ENCODE data around the gene SF1.

The SF1 gene

DNA sequence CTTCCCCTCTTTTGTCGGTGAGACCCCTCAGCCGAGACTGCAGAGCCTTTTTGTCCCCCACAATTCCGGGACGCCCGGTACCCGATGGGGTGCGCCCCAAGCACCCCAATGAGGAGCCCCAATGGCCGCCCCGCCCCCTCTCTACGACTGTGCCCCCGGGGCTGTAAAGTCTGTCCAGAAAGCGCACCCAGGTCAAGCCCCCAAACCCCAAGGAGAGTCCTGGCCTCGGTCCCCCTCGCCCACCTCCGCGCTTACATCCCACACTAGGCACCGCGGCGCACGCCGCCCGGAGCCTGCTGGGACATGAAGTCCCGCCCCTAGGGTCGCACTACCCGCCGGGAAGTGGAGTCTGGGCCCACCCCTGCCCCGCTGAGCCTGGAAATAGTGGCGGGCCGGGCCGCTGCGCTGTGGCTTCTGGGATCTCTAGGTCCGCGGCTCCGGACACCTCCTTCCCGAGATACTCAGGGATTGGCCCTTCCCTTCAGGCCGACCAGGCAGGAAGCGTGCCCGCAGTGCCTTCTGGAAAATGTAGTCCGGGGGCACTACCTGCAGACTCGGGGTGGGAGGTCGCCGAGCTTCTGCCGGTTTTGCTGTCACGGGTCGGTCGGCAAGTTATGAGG, 32.0 kb upstream of the SF1 start, which contains the start of gene MEN1:
Gene MEN1 (minus strand): TSS at position 281 of the 620 bp plus-strand sequence. CDS start 442 bp downstream, outside the sequence.
- Histone ChIP-seq H2AFZ (ENCODE audit: low read depth, low read length) (peak within 1 kb of the TSS; percentile 98), H3K9ac (ENCODE audit: low read depth, low read length) (peak within 1 kb of the TSS; percentile 74), H3K36me3 (ENCODE audit: insufficient read depth, low read length) (peaks cover 30% of the 10 kb centered on the region), H3K4me1 (ENCODE audit: insufficient read depth, low read length) (peaks cover 36% of the 10 kb centered on the region), H3K27ac (ENCODE audit: low read length) (peak within 1 kb of the TSS; percentile 73), H3K27me3 (ENCODE audit: insufficient read depth, low read length, poor library complexity) (no peaks in the 10 kb centered on the region), H3K4me3 (ENCODE audit: low read depth in 1 of 2, low read length in 2 of 2) (peak within 1 kb of the TSS; percentile 81 to 83; a peak in 3 of 4 replicates), H3K4me2 (ENCODE audit: insufficient read depth, low read length) (peak within 1 kb of the TSS; percentile 92), H3K9me3 (ENCODE audit: insufficient read depth, low read length, severe bottlenecking) (no peaks in the 10 kb centered on the region), H4K20me1 (ENCODE audit: insufficient read depth, low read length) (0 out of 2 replicates have a peak, but pooled peaks cover 6% of the 10 kb centered on the region), H3K79me2 (ENCODE audit: insufficient read depth, low read length) (peaks cover 18% of the 10 kb centered on the region)
- ATAC-seq (ENCODE audit: insufficient read depth, low read depth): peak; percentile 95
- DNase-seq: peak; percentile 95
- TF ChIP-seq CTCF (IDR thresholded peaks at IDR 0.05; ENCODE audit: borderline replicate concordance, extremely low read depth, low read length, poor library complexity, severe bottlenecking) (no peak), EZH2 (IDR thresholded peaks at IDR 0.05; ENCODE audit: borderline replicate concordance, low read depth, low read length, severe bottlenecking) (no peak)

DNA sequence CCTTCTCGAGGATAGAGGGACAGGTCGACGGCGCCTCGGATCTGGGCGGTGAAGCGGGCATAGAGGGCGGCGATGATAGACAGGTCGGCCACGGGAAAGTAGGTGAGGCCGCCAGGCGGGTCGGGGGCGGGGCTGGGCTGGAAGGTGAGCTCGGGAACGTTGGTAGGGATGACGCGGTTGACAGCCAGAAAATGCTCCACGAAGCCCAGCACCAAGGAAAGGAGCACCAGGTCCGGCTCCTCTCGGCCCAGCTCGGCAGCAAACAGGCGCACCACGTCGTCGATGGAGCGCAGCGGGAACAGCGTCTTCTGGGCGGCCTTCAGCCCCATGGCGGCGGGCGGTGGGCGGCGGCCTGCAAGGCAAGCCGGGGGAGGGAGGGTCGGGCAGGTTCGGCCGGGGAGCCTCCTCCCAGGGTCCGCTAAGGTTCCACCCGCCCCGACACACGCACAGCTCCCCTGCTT, 31.5 kb upstream of the SF1 start:
- H3K27me3 ChIP-seq (ENCODE audit: insufficient read depth, low read length, poor library complexity): no peaks in the 10 kb centered on the region
- H4K20me1 ChIP-seq (ENCODE audit: insufficient read depth, low read length): 0 out of 2 replicates have a peak, but pooled peaks cover 6% of the 10 kb centered on the region
- H3K36me3 ChIP-seq (ENCODE audit: insufficient read depth, low read length): peaks cover 36% of the 10 kb centered on the region
- no peak for DNase-seq
- H3K9me3 ChIP-seq (ENCODE audit: insufficient read depth, low read length, severe bottlenecking): no peaks in the 10 kb centered on the region
- ATAC-seq (ENCODE audit: insufficient read depth, low read depth): peak; percentile 5; the same call in 2 of the 3 replicates
- peak overlapping the region; percentile 74 for H3K9ac ChIP-seq (ENCODE audit: low read depth, low read length)
- peaks cover 18% of the 10 kb centered on the region for H3K79me2 ChIP-seq (ENCODE audit: insufficient read depth, low read length)
- H3K4me2 ChIP-seq (ENCODE audit: insufficient read depth, low read length): peak overlapping the region; percentile 92
- TF ChIP-seq EZH2 (IDR thresholded peaks at IDR 0.05; ENCODE audit: borderline replicate concordance, low read depth, low read length, severe bottlenecking): no peak
- no peak for TF ChIP-seq CTCF (IDR thresholded peaks at IDR 0.05; ENCODE audit: borderline replicate concordance, extremely low read depth, low read length, poor library complexity, severe bottlenecking)
- H3K4me1 ChIP-seq (ENCODE audit: insufficient read depth, low read length): peaks cover 42% of the 10 kb centered on the region
- peak overlapping the region; percentile 73 for H3K27ac ChIP-seq (ENCODE audit: low read length)
- H2AFZ ChIP-seq (ENCODE audit: low read depth, low read length): peak overlapping the region; percentile 98
- H3K4me3 ChIP-seq (ENCODE audit: low read depth in 1 of 2, low read length in 2 of 2): peak overlapping the region; percentile 81 to 83; a peak in 3 of 4 replicates

- Histone ChIP-seq H3K4me3 (ENCODE audit: low read depth in 1 of 2, low read length in 2 of 2) (no peak overlapping the region), H3K4me2 (ENCODE audit: insufficient read depth, low read length) (no peak overlapping the region), H3K27ac (ENCODE audit: low read length) (no peak overlapping the region), H3K36me3 (ENCODE audit: insufficient read depth, low read length) (peaks cover 38% of the 10 kb centered on the region), H3K27me3 (ENCODE audit: insufficient read depth, low read length, poor library complexity) (no peaks in the 10 kb centered on the region), H2AFZ (ENCODE audit: low read depth, low read length) (no peak overlapping the region), H4K20me1 (ENCODE audit: insufficient read depth, low read length) (0 out of 2 replicates have a peak, but pooled peaks cover 6% of the 10 kb centered on the region), H3K9ac (ENCODE audit: low read depth, low read length) (no peak overlapping the region), H3K79me2 (ENCODE audit: insufficient read depth, low read length) (peaks cover 18% of the 10 kb centered on the region), H3K4me1 (ENCODE audit: insufficient read depth, low read length) (peaks cover 64% of the 10 kb centered on the region), H3K9me3 (ENCODE audit: insufficient read depth, low read length, severe bottlenecking) (no peaks in the 10 kb centered on the region)
- DNase-seq: no peak
- ATAC-seq (ENCODE audit: insufficient read depth, low read depth): no peak
- no peak for TF ChIP-seq EZH2 (IDR thresholded peaks at IDR 0.05; ENCODE audit: borderline replicate concordance, low read depth, low read length, severe bottlenecking)
- no peak for TF ChIP-seq CTCF (IDR thresholded peaks at IDR 0.05; ENCODE audit: borderline replicate concordance, extremely low read depth, low read length, poor library complexity, severe bottlenecking)
Measured at GRCh38 chr11:64805481-64805880, 27.1 kb upstream of the SF1 start.
